ENCODE measurements around the gene TAPT1.

DNA sequence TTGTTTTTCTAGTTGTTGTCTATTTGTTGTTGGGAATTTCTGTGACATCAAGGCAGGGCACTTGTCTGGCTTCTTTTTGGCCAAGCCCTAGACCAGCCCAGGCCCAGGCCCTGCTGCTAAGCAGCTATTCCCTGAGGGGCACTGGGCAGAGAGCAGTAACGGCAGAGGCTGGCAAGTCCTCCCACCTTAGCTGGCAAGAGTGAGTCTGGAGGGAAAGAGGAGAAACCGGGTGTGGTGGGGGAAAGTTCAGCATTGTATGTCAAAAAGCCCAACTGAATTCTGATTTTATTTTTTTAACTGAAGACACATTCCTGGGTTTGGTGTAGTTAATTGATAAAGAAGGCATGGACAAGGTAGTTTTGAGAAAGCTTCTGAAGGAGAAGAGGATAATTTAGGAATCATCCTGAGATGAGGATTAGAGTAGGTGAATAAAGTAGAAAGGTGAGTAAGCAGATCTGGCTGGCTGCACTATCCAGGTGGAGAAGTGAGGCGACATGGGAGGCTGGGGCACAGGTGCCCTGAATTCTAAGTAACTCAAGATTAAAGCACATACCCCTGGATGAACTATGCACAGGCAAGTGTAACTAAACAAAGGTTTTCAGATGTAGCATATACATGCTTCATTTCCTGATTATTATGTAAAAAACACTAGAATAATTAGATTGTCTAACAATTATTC lies 57.4 kb downstream of the TAPT1 start:
- TF ChIP-seq CTCF (IDR thresholded peaks at IDR 0.05) (no peak), POLR2A (IDR thresholded peaks at IDR 0.05) (no peak)
